CD14-positive monocyte (primary cell): Measurements from ENCODE around the gene ERCC5. TPM values are rescaled to one million over a fixed set of nuclear protein-coding genes. Genes with fewer than 3 reads are reported as not detected.

Source experiments
- DNase-seq, 3 donors: peaks; one replicate each; pipeline ENCODE4 v3.0.0-alpha.2; 2011 to 2022
- H2AFZ ChIP-seq: 2 replicates; pipeline ENCODE4 v1.6.0; 2012; ENCODE audit warnings: mild to moderate bottlenecking, low read depth, low read length, inconsistent platforms; ENCODE audit not compliant: insufficient read depth, poor library complexity, severe bottlenecking
- H3K27ac ChIP-seq, 2 donors: 1 replicate in 1 of 2; 2 replicates in 1 of 2; pipeline ENCODE4 v1.5.1; 2012 to 2013; ENCODE audit warnings: low read length in 2 of 2, control low read depth in 1 of 2, inconsistent platforms in 1 of 2, low read depth in 1 of 2, mild to moderate bottlenecking in 1 of 2
- H3K27me3 ChIP-seq, 2 donors: one replicate each; pipeline versions ENCODE4 v1.6.0 to v1.6.1; 2011 to 2013; ENCODE audit warnings: low read length in 2 of 2; ENCODE audit not compliant: control insufficient read depth in 2 of 2, insufficient read depth in 2 of 2
- H3K36me3 ChIP-seq, 2 donors: replicated peaks in 1 of 2; 1 replicate in 1 of 2; 2 replicates in 1 of 2; pipeline versions ENCODE4 v1.5.1 to v1.6.1; 2012 to 2013; ENCODE audit warnings: low read length in 2 of 2, control low read depth in 1 of 2, inconsistent platforms in 1 of 2, mild to moderate bottlenecking in 1 of 2; ENCODE audit not compliant: insufficient read depth in 2 of 2, control insufficient read depth in 1 of 2
- H3K4me1 ChIP-seq, 2 donors: 1 replicate in 1 of 2; 2 replicates in 1 of 2; pipeline versions ENCODE4 v1.5.1 to v1.6.1; 2012 to 2013; ENCODE audit warnings: low read length in 2 of 2, control low read depth in 1 of 2, inconsistent platforms in 1 of 2, mild to moderate bottlenecking in 1 of 2, moderate library complexity in 1 of 2; ENCODE audit not compliant: insufficient read depth in 2 of 2, control insufficient read depth in 1 of 2
- H3K4me2 ChIP-seq: replicated peaks from 2 replicates; pipeline ENCODE3; 2012; ENCODE audit warnings: low read length, moderate library complexity, mild to moderate bottlenecking; ENCODE audit not compliant: poor library complexity, severe bottlenecking; ENCODE audit errors: extremely low read depth
- H3K4me3 ChIP-seq, 3 experiments: fragments of 200-600 bp in 1 of 3; sonication (generic) in 1 of 3; replicated peaks in 1 of 3; 1 replicate in 2 of 3; 2 replicates in 1 of 3; pipeline ENCODE4 v1.5.1; 2011 to 2013; ENCODE audit warnings: low read length in 3 of 3, mild to moderate bottlenecking in 3 of 3, control low read depth in 2 of 3, low read depth in 2 of 3, inconsistent platforms in 1 of 3, moderate library complexity in 1 of 3
- H3K79me2 ChIP-seq: 2 replicates; pipeline ENCODE4 v1.6.0; 2012; ENCODE audit warnings: mild to moderate bottlenecking, control low read depth, inconsistent platforms, low read length, moderate library complexity; ENCODE audit not compliant: insufficient read depth
- H3K9ac ChIP-seq: 2 replicates; pipeline ENCODE4 v1.6.0; 2017; ENCODE audit warnings: low read length, mild to moderate bottlenecking; ENCODE audit not compliant: insufficient read depth, poor library complexity, severe bottlenecking
- H3K9me3 ChIP-seq, 2 donors: replicated peaks in 1 of 2; 1 replicate in 1 of 2; 2 replicates in 1 of 2; pipeline versions ENCODE4 v1.5.1 to v1.6.1; 2012 to 2013; ENCODE audit warnings: low read length in 2 of 2, control low read depth in 1 of 2; ENCODE audit not compliant: control insufficient read depth in 1 of 2, insufficient read depth in 1 of 2
- H4K20me1 ChIP-seq: 2 replicates; pipeline ENCODE4 v1.6.0; 2012; ENCODE audit warnings: mild to moderate bottlenecking, low read length, control low read depth, moderate library complexity; ENCODE audit not compliant: insufficient read depth
- H3K27ac Mint-ChIP-seq, 7 donors: one replicate each; pipeline ENCODE4 v1.8.0; 2020; ENCODE audit warnings: mild to moderate bottlenecking in 7 of 7, mixed read lengths in 7 of 7, moderate library complexity in 6 of 7, inconsistent platforms in 2 of 7
- H3K27me3 Mint-ChIP-seq, 3 donors: one replicate each; pipeline ENCODE4 v1.8.0; 2021 to 2022; ENCODE audit warnings: low read depth in 3 of 3, mild to moderate bottlenecking in 3 of 3, mixed read lengths in 3 of 3, moderate library complexity in 3 of 3, inconsistent platforms in 1 of 3
- H3K36me3 Mint-ChIP-seq, 2 donors: one replicate each; pipeline ENCODE4 v1.8.0; 2020; ENCODE audit warnings: mixed read lengths in 2 of 2, inconsistent platforms in 1 of 2, mild to moderate bottlenecking in 1 of 2
- H3K4me1 Mint-ChIP-seq: one replicate; pipeline ENCODE4 v1.8.0; 2020; ENCODE audit warnings: mild to moderate bottlenecking, mixed read lengths
- H3K4me3 Mint-ChIP-seq, 2 donors: one replicate each; pipeline ENCODE4 v1.8.0; 2020; ENCODE audit warnings: mild to moderate bottlenecking in 2 of 2, mixed read lengths in 2 of 2, moderate library complexity in 1 of 2
- H3K9me3 Mint-ChIP-seq, 7 donors: one replicate each; pipeline ENCODE4 v1.8.0; 2020 to 2022; ENCODE audit warnings: mixed read lengths in 7 of 7, mild to moderate bottlenecking in 6 of 7, moderate library complexity in 6 of 7, inconsistent platforms in 2 of 7
- WGBS: methylation state at CpG from one replicate; pipeline ENCODE4 v1.1.5; 2013; ENCODE audit warnings: missing lambda C conversion rate; ENCODE audit not compliant: insufficient coverage; 5-methylcytosine and 5-hydroxymethylcytosine counted together
- intact Hi-C, 2 donors: fragments of 100-400 bp; cut with micrococcal nuclease; formaldehyde crosslinking; loops; one replicate each; pipeline versions ENCODE4 v1.15.0 to v1.15.1; 2023
- polyA plus RNA-seq, 3 donors: library from polyadenylated mRNA; depleted of rRNA in 1 of 3; unstranded in 2 of 3; stranded (reverse) in 1 of 3; fragments of 300-500 nt in 2 of 3; fragments of >200 nt in 1 of 3; fragmentation: Illumina TruSeq in 2 of 3; gene quantifications; 1 replicate in 2 of 3; 2 replicates in 1 of 3; pipeline ENCODE4 v1.2.3, GENCODE V29; 2012 to 2021
- TF ChIP-seq, protein P1 (sequence below): fragments of 200-600 bp; IDR thresholded peaks from one replicate; pipeline ENCODE4 v1.8.0; 2022; ENCODE audit warnings: antibody characterized with exemption, mild to moderate bottlenecking

The ERCC5 gene
- polyA plus RNA-seq, 3 donors, result 15.2 to 34.2 (median 22.1) TPM

DNA sequence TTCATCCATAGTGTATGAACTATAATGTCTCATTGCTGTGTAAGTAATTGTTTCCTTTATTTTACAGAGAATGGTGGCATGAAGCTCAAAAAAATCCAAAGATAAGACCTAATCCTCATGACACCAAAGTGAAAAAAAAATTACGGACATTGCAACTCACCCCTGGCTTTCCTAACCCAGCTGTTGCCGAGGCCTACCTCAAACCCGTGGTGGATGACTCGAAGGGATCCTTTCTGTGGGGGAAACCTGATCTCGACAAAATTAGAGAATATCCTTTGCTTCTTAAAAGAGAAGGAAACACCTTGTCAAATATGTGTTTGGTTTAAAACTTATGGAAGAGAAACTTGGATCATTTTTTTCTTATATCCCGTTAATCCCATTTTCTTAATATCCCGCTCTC, 26.3 kb downstream of the ERCC5 start:
- H3K79me2 ChIP-seq, result peaks cover 10% of the 10 kb centered on the region
- DNase-seq, result no peak
- H3K27me3 ChIP-seq, result no peaks in the 10 kb centered on the region
- peaks cover 0 to 1% (median 0%) of the 10 kb centered on the region in 7 donors for H3K9me3 Mint-ChIP-seq
- peaks cover 35% of the 10 kb centered on the region for H4K20me1 ChIP-seq
- peaks cover 72 to 93% of the 10 kb centered on the region in 2 donors for H3K36me3 Mint-ChIP-seq
- H3K36me3 ChIP-seq, result peaks cover 90 to 96% of the 10 kb centered on the region in 2 donors
- H3K9ac ChIP-seq, result no peak overlapping the region
- H3K27ac Mint-ChIP-seq, result no peak overlapping the region
- H3K4me1 Mint-ChIP-seq, result peaks cover 2% of the 10 kb centered on the region
- no peak overlapping the region for H3K27ac ChIP-seq
- intact Hi-C loops, result no loop called here
- no peaks in the 10 kb centered on the region for H3K4me1 ChIP-seq
- H3K4me2 ChIP-seq, result no peak overlapping the region
- H3K4me3 Mint-ChIP-seq, result no peak overlapping the region
- no CpG with 5 or more reads among the region's 7 CpGs for WGBS
- no peak overlapping the region for H2AFZ ChIP-seq
- H3K9me3 ChIP-seq, result no peaks in the 10 kb centered on the region
- no peak overlapping the region for H3K4me3 ChIP-seq
- H3K27me3 Mint-ChIP-seq, result no peaks in the 10 kb centered on the region
- TF ChIP-seq, protein P1, sequence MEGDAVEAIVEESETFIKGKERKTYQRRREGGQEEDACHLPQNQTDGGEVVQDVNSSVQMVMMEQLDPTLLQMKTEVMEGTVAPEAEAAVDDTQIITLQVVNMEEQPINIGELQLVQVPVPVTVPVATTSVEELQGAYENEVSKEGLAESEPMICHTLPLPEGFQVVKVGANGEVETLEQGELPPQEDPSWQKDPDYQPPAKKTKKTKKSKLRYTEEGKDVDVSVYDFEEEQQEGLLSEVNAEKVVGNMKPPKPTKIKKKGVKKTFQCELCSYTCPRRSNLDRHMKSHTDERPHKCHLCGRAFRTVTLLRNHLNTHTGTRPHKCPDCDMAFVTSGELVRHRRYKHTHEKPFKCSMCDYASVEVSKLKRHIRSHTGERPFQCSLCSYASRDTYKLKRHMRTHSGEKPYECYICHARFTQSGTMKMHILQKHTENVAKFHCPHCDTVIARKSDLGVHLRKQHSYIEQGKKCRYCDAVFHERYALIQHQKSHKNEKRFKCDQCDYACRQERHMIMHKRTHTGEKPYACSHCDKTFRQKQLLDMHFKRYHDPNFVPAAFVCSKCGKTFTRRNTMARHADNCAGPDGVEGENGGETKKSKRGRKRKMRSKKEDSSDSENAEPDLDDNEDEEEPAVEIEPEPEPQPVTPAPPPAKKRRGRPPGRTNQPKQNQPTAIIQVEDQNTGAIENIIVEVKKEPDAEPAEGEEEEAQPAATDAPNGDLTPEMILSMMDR, result no peak

DNA sequence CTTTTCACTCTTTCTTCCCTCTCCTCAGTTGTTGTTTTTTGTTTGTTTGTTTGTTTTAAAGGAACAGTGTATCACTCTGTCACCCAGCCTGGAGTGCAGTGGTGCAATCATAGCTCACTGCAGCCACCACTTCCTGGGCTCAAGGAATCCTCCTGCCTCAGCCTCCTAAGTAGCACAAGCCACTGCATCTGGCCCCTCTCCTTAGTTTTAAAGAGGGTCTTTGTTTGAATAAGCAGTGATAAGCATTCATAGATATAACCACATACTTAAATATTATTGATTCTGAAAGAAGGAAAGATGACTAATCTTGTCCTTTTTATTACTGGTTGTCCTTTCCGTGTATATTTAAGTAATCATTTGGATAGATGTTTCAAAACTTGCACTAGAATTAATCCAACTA, 26.7 kb downstream of the ERCC5 start:
- Histone ChIP-seq H3K9ac (no peak overlapping the region), H3K27me3 (no peaks in the 10 kb centered on the region), H3K36me3 (peaks cover 90 to 96% of the 10 kb centered on the region in 2 donors), H3K9me3 (no peaks in the 10 kb centered on the region), H3K4me2 (no peak overlapping the region), H3K79me2 (peaks cover 10% of the 10 kb centered on the region), H3K4me1 (no peaks in the 10 kb centered on the region), H2AFZ (no peak overlapping the region), H3K27ac (no peak overlapping the region), H3K4me3 (no peak overlapping the region), H4K20me1 (peaks cover 32% of the 10 kb centered on the region)
- no CpG with 5 or more reads among the region's 1 CpG for WGBS
- Mint-ChIP-seq H3K27me3 (no peaks in the 10 kb centered on the region), H3K4me3 (no peak overlapping the region), H3K27ac (no peak overlapping the region), H3K36me3 (peaks cover 71 to 93% of the 10 kb centered on the region in 2 donors), H3K9me3 (no peaks in the 10 kb centered on the region), H3K4me1 (peaks cover 2% of the 10 kb centered on the region)
- intact Hi-C loops, result no loop called here
- no peak for DNase-seq
- TF ChIP-seq, protein P1, result no peak
